ENCODE measurements around the gene LINC00305. TPM values are rescaled to one million over a fixed set of nuclear protein-coding genes. Genes with fewer than 3 reads are reported as not detected.

Gene LINC00305
- total and polyA plus RNA-seq, 2 of the 13 experiments (the other 11 are each of a cell fraction or from before 2014, with no cell fraction given): not detected

DNA sequence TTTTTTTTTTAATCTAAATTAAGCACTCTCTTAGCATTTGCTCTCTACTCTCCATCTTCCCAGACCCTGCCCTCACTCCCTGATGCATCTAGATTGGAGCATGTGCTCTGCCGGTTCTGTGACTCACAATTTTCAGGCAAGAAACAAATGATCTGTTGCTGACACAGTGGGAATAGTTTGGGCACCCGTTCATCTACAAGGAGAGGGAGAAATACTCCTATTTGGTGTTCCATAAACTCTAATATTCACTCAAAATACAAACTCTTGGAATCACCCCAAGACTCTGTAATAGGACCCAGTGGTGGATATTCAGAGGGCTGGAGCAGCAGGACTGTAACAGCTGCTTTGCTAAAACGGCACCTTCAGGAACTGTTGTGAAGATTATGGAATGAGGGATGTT, 37.1 kb upstream of the LINC00305 start:
- Histone ChIP-seq H3K27me3 (ENCODE audit: control insufficient read depth in 1 of 2, insufficient read depth in 2 of 2, low read length in 2 of 2) (no peaks in the 10 kb centered on the region), H2AFZ (ENCODE audit: low read length) (no peak overlapping the region), H3K4me1 (ENCODE audit: insufficient read depth, low read length) (no peaks in the 10 kb centered on the region), H4K20me1 (ENCODE audit: insufficient read depth, low read length) (no peaks in the 10 kb centered on the region), H3K36me3 (replicated peaks in 1 of 2; ENCODE audit: control insufficient read depth in 1 of 2, insufficient read depth in 2 of 2, low read length in 2 of 2) (no peaks in the 10 kb centered on the region), H3K4me2 (ENCODE audit: low read depth, low read length) (no peak overlapping the region), H3K79me2 (ENCODE audit: insufficient read depth, low read length) (no peaks in the 10 kb centered on the region), H3K9ac (ENCODE audit: insufficient read depth, low read depth, low read length) (no peak overlapping the region), H3K27ac (ENCODE audit: extremely low read length, insufficient read depth, low read length) (no peak overlapping the region), H3K4me3 (replicated peaks in 1 of 3; ENCODE audit: insufficient read depth in 1 of 3, low read depth in 2 of 3, low read length in 3 of 3) (no peak overlapping the region), H3K9me3 (ENCODE audit: low read length) (no peaks in the 10 kb centered on the region)
- intact Hi-C loops (cut with micrococcal nuclease; ENCODE audit: unreplicated experiment): no loop called here
- TF ChIP-seq MAZ (IDR thresholded peaks at IDR 0.05; ENCODE audit: borderline replicate concordance, low read depth, low read length) (no peak), MAZ (CRISPR knock-in tag; IDR thresholded peaks at IDR 0.05; ENCODE audit: low read depth) (no peak), ZNF773 (CRISPR knock-in tag; IDR thresholded peaks at IDR 0.05; ENCODE audit: borderline replicate concordance) (no peak), ZNF207 (IDR thresholded peaks at IDR 0.05; ENCODE audit: borderline replicate concordance) (no peak), HNRNPH1 (optimal IDR thresholded peaks at IDR 0.05; ENCODE audit: low read depth, low read length) (no peak)
- TF ChIP-seq, protein P1, sequence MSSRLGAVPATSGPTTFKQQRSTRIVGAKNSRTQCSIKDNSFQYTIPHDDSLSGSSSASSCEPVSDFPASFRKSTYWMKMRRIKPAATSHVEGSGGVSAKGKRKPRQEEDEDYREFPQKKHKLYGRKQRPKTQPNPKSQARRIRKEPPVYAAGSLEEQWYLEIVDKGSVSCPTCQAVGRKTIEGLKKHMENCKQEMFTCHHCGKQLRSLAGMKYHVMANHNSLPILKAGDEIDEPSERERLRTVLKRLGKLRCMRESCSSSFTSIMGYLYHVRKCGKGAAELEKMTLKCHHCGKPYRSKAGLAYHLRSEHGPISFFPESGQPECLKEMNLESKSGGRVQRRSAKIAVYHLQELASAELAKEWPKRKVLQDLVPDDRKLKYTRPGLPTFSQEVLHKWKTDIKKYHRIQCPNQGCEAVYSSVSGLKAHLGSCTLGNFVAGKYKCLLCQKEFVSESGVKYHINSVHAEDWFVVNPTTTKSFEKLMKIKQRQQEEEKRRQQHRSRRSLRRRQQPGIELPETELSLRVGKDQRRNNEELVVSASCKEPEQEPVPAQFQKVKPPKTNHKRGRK (CRISPR knock-in tag; IDR thresholded peaks at IDR 0.05): no peak
- ChIA-PET CTCF (ENCODE audit: low intra/inter-chr PET ratio, low total read pairs) (no interaction called here), POLR2A (no interaction called here)
- no peak for ATAC-seq
- in situ Hi-C loops (cut with HindIII; ENCODE audit: extremely low pct_ligation_motif_present, low pct_unique_long_range_greater_than_20kb): no loop called here
- WGBS (ENCODE audit: low lambda C conversion rate): 3% methylated on average over 3 of the region's 3 CpGs
- no TSS peak for BruUV-seq (replicated peaks)
- no peak for DNase-seq (ENCODE audit: low spot score)
- FAIRE-seq: no peak

DNA sequence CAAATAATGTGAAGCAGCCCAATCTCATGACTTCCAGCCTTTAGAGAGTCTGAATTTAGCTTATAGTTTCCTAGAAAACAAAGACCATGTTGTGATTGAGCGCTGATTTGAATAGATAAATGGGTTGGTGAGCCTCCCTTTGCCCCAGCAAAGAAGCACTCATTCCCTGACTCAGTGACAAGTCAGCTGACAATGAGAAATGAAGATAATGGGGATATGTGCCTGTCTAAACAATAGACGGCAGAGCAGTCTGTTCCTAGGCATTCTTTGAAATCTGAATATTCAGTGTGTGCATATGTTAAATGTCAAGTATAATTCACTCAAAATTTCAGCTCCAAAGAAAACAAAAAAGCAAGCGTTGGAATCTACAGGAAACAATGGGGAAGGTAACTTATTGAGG, 34.8 kb upstream of the LINC00305 start:
- no peak for ATAC-seq
- Histone ChIP-seq H4K20me1 (ENCODE audit: insufficient read depth, low read length) (no peaks in the 10 kb centered on the region), H3K36me3 (replicated peaks in 1 of 2; ENCODE audit: control insufficient read depth in 1 of 2, insufficient read depth in 2 of 2, low read length in 2 of 2) (no peaks in the 10 kb centered on the region), H3K27me3 (ENCODE audit: control insufficient read depth in 1 of 2, insufficient read depth in 2 of 2, low read length in 2 of 2) (no peaks in the 10 kb centered on the region), H2AFZ (ENCODE audit: low read length) (no peak overlapping the region), H3K4me3 (replicated peaks in 1 of 3; ENCODE audit: insufficient read depth in 1 of 3, low read depth in 2 of 3, low read length in 3 of 3) (no peak overlapping the region), H3K4me2 (ENCODE audit: low read depth, low read length) (no peak overlapping the region), H3K9me3 (ENCODE audit: low read length) (no peaks in the 10 kb centered on the region), H3K9ac (ENCODE audit: insufficient read depth, low read depth, low read length) (no peak overlapping the region), H3K4me1 (ENCODE audit: insufficient read depth, low read length) (no peaks in the 10 kb centered on the region), H3K27ac (ENCODE audit: extremely low read length, insufficient read depth, low read length) (no peak overlapping the region), H3K79me2 (ENCODE audit: insufficient read depth, low read length) (no peaks in the 10 kb centered on the region)
- no peak for DNase-seq (ENCODE audit: low spot score)
- ChIA-PET CTCF (ENCODE audit: low intra/inter-chr PET ratio, low total read pairs) (no interaction called here), POLR2A (no interaction called here)
- WGBS (ENCODE audit: low lambda C conversion rate): 12% methylated on average over 3 of the region's 3 CpGs
- in situ Hi-C loops (cut with HindIII; ENCODE audit: extremely low pct_ligation_motif_present, low pct_unique_long_range_greater_than_20kb) (no loop called here), intact Hi-C loops (cut with micrococcal nuclease; ENCODE audit: unreplicated experiment) (no loop called here)
- no TSS peak for BruUV-seq (replicated peaks)
- no peak for FAIRE-seq
- TF ChIP-seq RORA (CRISPR knock-in tag; IDR thresholded peaks at IDR 0.05) (no peak), HOXA9 (CRISPR knock-in tag; IDR thresholded peaks at IDR 0.05; ENCODE audit: borderline replicate concordance) (no peak), SMAD9 (CRISPR knock-in tag; IDR thresholded peaks at IDR 0.05) (no peak), ZBTB3 (CRISPR knock-in tag; IDR thresholded peaks at IDR 0.05; ENCODE audit: borderline replicate concordance, low read depth) (no peak), TBX2 (CRISPR knock-in tag; IDR thresholded peaks at IDR 0.05; ENCODE audit: borderline replicate concordance) (no peak), ZNF776 (CRISPR knock-in tag; IDR thresholded peaks at IDR 0.05) (no peak), ZNF670 (CRISPR knock-in tag; IDR thresholded peaks at IDR 0.05; ENCODE audit: borderline replicate concordance) (no peak)
- TF ChIP-seq, protein P2, sequence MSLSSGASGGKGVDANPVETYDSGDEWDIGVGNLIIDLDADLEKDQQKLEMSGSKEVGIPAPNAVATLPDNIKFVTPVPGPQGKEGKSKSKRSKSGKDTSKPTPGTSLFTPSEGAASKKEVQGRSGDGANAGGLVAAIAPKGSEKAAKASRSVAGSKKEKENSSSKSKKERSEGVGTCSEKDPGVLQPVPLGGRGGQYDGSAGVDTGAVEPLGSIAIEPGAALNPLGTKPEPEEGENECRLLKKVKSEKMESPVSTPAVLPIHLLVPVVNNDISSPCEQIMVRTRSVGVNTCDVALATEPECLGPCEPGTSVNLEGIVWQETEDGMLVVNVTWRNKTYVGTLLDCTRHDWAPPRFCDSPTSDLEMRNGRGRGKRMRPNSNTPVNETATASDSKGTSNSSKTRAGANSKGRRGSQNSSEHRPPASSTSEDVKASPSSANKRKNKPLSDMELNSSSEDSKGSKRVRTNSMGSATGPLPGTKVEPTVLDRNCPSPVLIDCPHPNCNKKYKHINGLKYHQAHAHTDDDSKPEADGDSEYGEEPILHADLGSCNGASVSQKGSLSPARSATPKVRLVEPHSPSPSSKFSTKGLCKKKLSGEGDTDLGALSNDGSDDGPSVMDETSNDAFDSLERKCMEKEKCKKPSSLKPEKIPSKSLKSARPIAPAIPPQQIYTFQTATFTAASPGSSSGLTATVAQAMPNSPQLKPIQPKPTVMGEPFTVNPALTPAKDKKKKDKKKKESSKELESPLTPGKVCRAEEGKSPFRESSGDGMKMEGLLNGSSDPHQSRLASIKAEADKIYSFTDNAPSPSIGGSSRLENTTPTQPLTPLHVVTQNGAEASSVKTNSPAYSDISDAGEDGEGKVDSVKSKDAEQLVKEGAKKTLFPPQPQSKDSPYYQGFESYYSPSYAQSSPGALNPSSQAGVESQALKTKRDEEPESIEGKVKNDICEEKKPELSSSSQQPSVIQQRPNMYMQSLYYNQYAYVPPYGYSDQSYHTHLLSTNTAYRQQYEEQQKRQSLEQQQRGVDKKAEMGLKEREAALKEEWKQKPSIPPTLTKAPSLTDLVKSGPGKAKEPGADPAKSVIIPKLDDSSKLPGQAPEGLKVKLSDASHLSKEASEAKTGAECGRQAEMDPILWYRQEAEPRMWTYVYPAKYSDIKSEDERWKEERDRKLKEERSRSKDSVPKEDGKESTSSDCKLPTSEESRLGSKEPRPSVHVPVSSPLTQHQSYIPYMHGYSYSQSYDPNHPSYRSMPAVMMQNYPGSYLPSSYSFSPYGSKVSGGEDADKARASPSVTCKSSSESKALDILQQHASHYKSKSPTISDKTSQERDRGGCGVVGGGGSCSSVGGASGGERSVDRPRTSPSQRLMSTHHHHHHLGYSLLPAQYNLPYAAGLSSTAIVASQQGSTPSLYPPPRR (CRISPR knock-in tag; IDR thresholded peaks at IDR 0.05; ENCODE audit: borderline replicate concordance): no peak
